IPS-NIHi11 (cell line): Measurements from ENCODE around the gene MAN2A2.

Experiments used
- DNase-seq: peaks from one replicate; pipeline ENCODE4 v3.0.0; 2012; ENCODE audit warnings: mixed read lengths, low spot score

Gene MAN2A2

GRCh38 chr15:90967206-90967605 lies 64.1 kb downstream of the MAN2A2 start:
- DNase-seq = no peak

DNA sequence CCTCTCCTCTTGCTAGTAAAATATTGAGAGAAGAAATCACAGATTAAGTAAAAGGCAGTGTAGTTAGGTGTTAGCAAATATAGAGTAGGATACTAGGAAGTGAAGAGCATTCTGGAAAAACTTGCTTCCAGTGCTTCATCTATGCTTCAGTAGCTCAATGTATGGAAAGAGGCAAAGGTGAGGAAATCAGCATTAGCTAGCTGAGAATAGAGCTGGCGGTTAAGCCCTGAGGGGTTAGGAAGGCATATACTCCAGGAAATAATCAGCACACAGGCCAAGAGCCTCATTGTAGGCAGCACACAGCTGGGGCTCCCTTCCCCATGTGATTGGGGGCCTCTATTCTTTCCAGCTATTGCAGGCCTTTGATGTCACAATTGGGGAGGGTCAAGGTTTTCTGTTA lies 65.3 kb downstream of the MAN2A2 start:
- no peak for DNase-seq

DNA sequence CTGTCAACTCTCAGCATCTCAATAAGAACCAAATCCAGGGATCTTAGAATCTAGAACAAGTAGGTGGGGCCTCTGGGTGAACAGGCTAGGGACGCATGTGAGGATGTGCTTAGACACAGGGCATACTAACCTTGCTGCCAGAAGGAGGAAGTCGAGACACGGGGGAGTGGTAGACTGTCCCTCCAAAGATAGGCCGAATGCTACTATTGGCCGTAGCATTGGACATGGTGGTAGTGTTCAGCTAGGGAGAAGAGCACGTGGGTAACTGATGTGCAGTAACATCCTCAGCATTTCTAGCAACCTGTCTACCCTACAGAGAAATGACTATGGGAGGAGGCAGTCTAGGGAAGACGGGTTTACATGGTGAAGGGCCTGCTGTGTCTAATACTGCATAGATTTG lies 67.2 kb downstream of the MAN2A2 start:
- DNase-seq = no peak

DNA sequence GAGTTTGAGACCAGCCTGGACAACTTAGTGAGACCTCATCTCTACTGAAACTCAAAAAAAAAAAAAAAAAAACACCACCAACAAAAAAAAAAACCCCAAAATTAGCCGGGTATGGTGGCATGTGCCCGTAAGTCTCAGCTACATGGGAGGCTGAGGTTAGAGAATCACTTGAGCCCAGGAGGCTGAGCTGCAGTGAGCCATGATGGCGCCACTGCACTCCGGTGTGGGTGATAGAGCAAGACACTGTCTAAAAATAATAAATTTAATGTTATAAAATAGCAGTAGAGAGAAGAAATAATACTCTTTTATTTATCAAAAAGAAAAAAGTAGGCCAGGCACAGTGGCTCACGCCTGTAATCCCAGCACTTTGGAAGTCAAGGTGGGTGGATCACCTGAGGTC lies 69.0 kb downstream of the MAN2A2 start:
- DNase-seq = no peak
